GM18508 (cell line): ENCODE data around the gene RHBDD1.

Source experiments
- ATAC-seq: cut with Tn5 transposase; IDR thresholded peaks from one replicate; pipeline ENCODE4 v1.9.1; 2021; ENCODE audit warnings: moderate number of reproducible peaks; ENCODE audit not compliant: insufficient read depth, unreplicated experiment

Gene RHBDD1

DNA sequence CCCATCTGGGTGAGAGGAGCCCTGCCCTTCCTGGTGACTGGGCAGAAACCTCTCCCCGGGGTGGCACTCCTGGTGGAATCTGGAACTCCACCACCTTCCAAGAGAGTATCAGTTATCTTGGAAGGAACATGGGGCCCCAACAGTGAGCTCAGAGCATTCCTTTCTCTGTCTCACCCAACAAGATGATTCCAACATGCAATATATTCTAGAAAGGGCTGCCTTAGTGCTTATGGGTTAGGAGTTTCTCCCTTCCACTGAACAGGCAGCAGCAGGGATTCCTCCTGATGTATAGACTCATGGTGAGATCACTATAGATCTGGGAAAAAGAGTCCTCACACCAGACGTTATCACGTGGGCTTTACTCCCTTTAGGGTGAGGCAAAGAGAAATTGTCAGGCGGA lies 181.0 kb downstream of the RHBDD1 start:
- ATAC-seq, result no peak

GRCh38 chr2:227020416-227020815 lies 184.6 kb downstream of the RHBDD1 start:
- no peak for ATAC-seq

- ATAC-seq, result no peak
These were observed 186.8 kb downstream of the RHBDD1 start for GRCh38 chr2:227022608-227023007.

- peak; percentile 79 for ATAC-seq
These were observed 189.7 kb downstream of the RHBDD1 start for GRCh38 chr2:227025510-227025909.

GRCh38 chr2:227029426-227030105 lies 193.7 kb downstream of the RHBDD1 start:
- no peak for ATAC-seq

DNA sequence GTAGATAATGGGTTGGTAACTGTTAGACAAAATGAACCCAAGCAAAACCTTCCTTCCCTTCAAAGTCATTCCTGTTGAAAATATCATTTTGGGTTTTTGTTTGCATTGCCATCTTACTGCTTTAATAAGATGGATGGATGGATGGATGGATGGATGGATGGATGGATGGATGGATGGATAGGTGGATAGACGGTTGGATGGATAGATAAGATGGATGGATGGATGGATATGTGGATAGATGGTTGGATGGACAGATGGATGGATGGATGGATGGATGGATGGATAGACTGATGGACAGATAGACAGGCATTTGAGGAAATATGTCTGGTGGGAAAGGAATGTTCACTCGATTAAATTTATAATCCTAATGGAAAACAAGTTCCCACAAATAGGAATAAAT lies 194.9 kb downstream of the RHBDD1 start:
- ATAC-seq, result no peak

DNA sequence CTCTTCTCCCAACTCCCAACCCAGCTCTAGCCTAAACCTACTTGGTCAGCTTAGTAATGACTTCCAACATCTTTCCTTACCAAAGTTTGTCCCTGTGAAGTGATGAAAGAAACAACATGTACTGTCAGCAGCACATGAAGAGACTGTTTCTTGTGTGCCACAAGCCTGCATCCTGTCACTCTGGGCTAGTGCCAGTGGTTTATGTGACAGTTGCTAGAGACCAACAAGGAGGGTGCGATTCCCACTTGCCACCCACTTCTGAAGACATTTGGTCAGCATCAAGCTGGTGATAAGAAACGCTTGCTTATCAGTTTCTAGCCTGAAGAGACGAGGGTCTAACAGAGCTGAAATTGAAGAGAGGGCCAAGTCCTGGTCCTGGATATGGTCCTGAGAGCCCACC lies 195.5 kb downstream of the RHBDD1 start:
- ATAC-seq, result no peak

DNA sequence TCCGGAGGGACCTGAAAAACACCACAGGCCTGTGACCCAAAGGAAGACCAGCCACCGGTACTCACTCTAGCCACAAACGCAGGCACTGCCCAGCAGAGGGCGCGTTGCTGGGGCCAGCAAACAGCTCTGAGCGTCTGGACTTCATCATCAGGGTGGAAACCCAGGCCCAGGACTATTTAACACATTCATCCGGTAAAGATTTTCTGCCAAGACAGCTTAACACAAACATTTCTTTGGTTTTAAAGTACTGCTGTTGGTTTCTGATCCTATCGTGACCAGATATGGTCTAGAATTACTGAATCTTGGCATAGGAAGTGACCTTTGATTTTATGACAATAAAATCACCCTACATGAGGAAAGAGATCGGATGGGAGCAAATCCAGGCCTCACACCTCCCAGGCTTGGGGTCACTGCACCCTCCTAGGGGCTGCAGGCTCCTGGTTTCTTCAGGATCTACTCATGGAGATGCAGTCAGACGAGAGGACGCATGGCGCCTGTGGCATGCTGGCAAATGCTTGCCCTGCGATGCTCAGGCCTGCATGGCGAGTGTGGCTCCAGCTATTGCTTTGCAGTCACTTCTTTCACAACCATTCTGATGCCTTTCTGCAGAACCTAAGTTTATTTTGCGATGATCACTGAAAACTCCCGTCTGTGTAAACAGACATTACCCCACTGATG lies 197.8 kb downstream of the RHBDD1 start:
- ATAC-seq, result peak; percentile 87

DNA sequence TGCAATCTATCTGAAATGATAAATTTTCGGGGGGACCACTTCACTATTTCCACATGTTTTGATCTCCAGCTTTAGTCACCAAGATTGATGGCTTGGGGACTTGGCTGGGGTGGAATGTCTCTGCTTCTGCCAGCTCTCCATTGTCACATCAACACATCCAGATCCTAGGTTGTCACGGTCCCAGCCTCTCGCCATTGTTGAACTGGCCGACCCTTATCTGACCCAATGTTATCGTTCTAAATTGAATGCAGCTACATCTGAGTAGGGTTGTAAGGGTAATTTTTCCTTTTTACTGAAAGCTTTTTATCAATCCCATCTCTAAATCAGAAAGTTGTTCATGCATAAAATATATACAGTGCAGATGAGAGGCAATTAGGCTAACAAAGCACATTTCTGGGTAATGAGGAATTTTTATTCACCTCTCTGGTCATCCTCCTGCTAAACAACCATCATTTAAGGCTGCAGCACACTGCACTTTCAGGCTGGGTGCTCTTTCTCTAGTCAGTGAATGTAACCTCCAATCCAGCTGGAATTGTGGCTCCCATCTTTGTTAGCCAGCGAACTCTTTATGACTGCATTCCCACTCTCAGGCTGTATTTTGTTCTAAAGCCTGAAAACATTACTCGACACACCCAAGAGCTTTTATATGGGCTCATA lies 200.0 kb downstream of the RHBDD1 start:
- ATAC-seq, result no peak

DNA sequence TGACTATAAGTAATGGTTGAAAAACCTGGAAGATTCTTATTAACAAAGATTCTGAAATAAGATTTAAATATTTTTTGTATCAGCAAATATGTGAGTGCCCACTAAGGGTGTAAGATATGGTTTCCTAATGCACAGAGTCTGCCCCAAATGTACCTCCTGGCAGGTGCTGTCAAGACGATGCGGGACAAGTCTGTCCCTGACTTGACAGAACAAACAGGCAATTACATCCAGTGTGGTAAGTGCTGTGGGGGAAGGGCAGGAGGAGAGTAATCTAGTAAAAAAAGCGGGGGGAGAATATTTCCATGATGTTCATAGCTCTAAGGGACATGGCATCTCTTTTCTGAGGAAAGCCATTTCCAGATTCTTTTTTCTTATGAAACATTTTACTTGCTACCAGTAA lies 200.7 kb downstream of the RHBDD1 start:
- ATAC-seq, result no peak

DNA sequence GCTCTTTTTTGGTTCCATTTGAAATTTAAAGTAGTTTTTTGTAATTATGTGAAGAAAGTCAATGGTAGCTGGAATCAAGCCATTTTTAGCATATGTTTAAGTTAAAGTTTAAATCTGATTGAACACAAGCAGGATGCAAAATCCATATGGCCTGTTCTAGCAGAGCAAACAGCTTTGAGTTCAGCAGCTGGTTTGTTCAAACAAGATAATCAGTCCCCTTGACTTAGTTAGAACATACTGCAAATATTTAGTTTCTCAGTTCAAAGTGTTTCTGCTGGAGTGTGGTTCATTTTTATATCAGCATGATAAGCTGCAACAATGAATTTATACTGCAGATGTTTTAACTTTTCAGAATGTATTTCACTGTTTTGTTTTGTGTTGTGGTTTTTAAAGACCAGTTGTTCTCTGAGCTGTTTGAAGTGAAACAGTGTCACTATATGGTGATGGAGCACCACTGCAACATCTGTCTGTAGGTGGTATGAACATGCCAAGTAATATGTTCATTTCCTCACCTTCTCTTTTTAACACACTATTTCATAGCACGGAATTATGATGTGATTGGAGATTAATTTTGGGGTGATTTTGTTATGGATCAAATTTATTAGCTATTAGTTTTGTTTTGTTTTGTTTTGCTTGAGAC lies 202.8 kb downstream of the RHBDD1 start:
- ATAC-seq, result no peak

- ATAC-seq, result no peak
These were observed 208.1 kb downstream of the RHBDD1 start for GRCh38 chr2:227043981-227044380.
